ENCODE measurements around the gene ARHGAP18.

ARHGAP18 gene

GRCh38 chr6:129643176-129643575, 66.8 kb downstream of the ARHGAP18 start:
- POLR2A ChIA-PET (ENCODE audit: low non-redundant PET): no interaction called here

DNA sequence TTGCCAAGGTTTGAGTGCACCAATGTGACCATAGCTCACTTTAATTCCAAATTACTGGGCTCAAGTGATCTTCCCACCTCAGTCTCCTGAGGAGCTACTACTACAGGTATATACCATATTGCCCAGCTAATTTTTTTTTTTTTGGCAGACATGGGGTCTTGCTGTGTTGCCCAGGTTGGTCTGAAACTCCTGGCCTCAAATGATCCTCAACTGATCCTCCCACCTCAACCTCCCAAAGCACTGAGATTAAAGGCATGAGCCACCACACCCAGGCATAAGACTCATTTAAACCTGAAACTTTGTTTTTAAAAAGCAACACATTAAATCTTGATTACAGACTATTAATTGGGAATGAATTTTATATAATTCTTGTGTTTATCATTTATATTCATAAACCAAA, 67.7 kb downstream of the ARHGAP18 start:
- ChIA-PET POLR2A (ENCODE audit: low non-redundant PET) (no interaction called here), CTCF (interaction anchor here (0.6 kb wide), 1 partner anchor 44 kb away, joined by 3 read pairs; no protein-coding TSS in a partner anchor)
- H3K27ac ChIP-seq: no peak overlapping the region
- TF ChIP-seq, protein P1, sequence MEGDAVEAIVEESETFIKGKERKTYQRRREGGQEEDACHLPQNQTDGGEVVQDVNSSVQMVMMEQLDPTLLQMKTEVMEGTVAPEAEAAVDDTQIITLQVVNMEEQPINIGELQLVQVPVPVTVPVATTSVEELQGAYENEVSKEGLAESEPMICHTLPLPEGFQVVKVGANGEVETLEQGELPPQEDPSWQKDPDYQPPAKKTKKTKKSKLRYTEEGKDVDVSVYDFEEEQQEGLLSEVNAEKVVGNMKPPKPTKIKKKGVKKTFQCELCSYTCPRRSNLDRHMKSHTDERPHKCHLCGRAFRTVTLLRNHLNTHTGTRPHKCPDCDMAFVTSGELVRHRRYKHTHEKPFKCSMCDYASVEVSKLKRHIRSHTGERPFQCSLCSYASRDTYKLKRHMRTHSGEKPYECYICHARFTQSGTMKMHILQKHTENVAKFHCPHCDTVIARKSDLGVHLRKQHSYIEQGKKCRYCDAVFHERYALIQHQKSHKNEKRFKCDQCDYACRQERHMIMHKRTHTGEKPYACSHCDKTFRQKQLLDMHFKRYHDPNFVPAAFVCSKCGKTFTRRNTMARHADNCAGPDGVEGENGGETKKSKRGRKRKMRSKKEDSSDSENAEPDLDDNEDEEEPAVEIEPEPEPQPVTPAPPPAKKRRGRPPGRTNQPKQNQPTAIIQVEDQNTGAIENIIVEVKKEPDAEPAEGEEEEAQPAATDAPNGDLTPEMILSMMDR (conservative IDR thresholded peaks at IDR 0.05; ENCODE audit: low read depth): no peak
- DNase-seq (ENCODE audit: low spot score): no peak

More at GRCh38 chr6:129643176-129643575, 66.8 kb downstream of the ARHGAP18 start:
- no peak overlapping the region for H3K27ac ChIP-seq
- TF ChIP-seq, protein P1 (conservative IDR thresholded peaks at IDR 0.05; ENCODE audit: low read depth): no peak
- CTCF ChIA-PET: interaction anchor here (0.5 to 0.6 kb wide), 2 partner anchors 142 to 374 kb away, joined by 3 to 4 read pairs; no protein-coding TSS in a partner anchor
- no peak for DNase-seq (ENCODE audit: low spot score)

DNA sequence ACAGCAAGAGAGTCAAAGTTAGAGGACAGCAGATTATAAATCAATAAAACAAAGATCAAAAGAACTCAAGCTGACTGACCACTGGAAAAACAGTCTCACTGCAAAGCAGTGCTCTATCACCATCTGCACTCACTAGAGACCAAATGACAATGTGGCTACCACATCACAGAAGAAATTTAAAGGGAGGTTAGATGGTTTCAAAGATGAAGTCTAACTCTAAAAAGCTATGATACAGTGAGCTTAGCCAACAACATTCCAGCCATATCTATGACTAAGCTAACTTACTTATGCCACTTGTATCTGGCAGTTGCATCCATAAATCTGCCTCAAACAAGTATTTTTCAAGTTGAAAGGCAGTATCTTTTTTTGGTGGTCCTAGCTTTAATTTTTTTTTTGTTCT, 68.6 kb downstream of the ARHGAP18 start:
- TF ChIP-seq, protein P1 (conservative IDR thresholded peaks at IDR 0.05; ENCODE audit: low read depth): no peak
- ChIA-PET CTCF (interaction anchor here (0.5 to 1.2 kb wide), 2 partner anchors 14 to 562 kb away, joined by 4 read pairs; no protein-coding TSS in a partner anchor), POLR2A (ENCODE audit: low non-redundant PET) (no interaction called here)
- DNase-seq (ENCODE audit: low spot score): no peak
- no peak overlapping the region for H3K27ac ChIP-seq

GRCh38 chr6:129638686-129639085, 71.3 kb downstream of the ARHGAP18 start:
- TF ChIP-seq, protein P1 (conservative IDR thresholded peaks at IDR 0.05; ENCODE audit: low read depth): no peak
- no peak for DNase-seq (ENCODE audit: low spot score)
- no peak overlapping the region for H3K27ac ChIP-seq
- CTCF ChIA-PET: no interaction called here
- POLR2A ChIA-PET (ENCODE audit: low non-redundant PET): no interaction called here

- no peak overlapping the region for H3K27ac ChIP-seq
- DNase-seq (ENCODE audit: low spot score): no peak
- ChIA-PET CTCF (interaction anchor here (0.9 kb wide), 1 partner anchor 92 kb away, joined by 3 read pairs; no protein-coding TSS in a partner anchor), POLR2A (ENCODE audit: low non-redundant PET) (no interaction called here)
- TF ChIP-seq, protein P1 (conservative IDR thresholded peaks at IDR 0.05; ENCODE audit: low read depth): no peak
Measured at GRCh38 chr6:129638055-129638684, 71.8 kb downstream of the ARHGAP18 start.

- TF ChIP-seq, protein P1 (conservative IDR thresholded peaks at IDR 0.05; ENCODE audit: low read depth): no peak
- no peak for DNase-seq (ENCODE audit: low spot score)
- CTCF ChIA-PET: interaction anchor here (0.6 to 0.9 kb wide), 2 partner anchors 11 to 93 kb away, joined by 3 to 4 read pairs; no protein-coding TSS in a partner anchor
- H3K27ac ChIP-seq: no peak overlapping the region
- POLR2A ChIA-PET (ENCODE audit: low non-redundant PET): interaction anchor here (0.6 kb wide), 1 partner anchor 16 kb away, joined by 3 read pairs; no protein-coding TSS in a partner anchor
Measured at GRCh38 chr6:129637340-129638054, 72.5 kb downstream of the ARHGAP18 start.

All from RWPE1 (cell line).